Bronchial epithelial cell (primary cell): Measurements from ENCODE around the gene NFE2L2. TPM values are rescaled to one million over a fixed set of nuclear protein-coding genes. Genes with fewer than 3 reads are reported as not detected.
"Not testable (repeated sequence)": the region's sequence is repeated elsewhere in the genome, so short reads cannot be mapped to it uniquely, and the experiment has no call there.

Experiments
- DNase-seq: peaks from one replicate; pipeline ENCODE4 v3.0.0-alpha.2; 2010; ENCODE audit warnings: low read depth
- FAIRE-seq: peaks from 2 replicates; lab custom pipeline; 2011; peaks lifted over from hg19 to GRCh38; lab: Jason Lieb, UNC
- H3K27me3 ChIP-seq: 2 replicates; pipeline ENCODE4 v1.5.1; 2011; ENCODE audit warnings: low read length; ENCODE audit not compliant: control insufficient read depth, insufficient read depth
- H3K36me3 ChIP-seq: 2 replicates; pipeline ENCODE4 v1.5.1; 2011; ENCODE audit warnings: low read length; ENCODE audit not compliant: control insufficient read depth, insufficient read depth
- H3K4me3 ChIP-seq: 2 replicates; pipeline ENCODE4 v1.5.1; 2011; ENCODE audit warnings: mild to moderate bottlenecking, low read depth, low read length, control low read depth
- total RNA-seq: library from RNA; depleted of rRNA; stranded (reverse); fragments of >200 nt; gene quantifications from 2 replicates; pipeline ENCODE4 v1.2.1, GENCODE V29; 2014
- TF ChIP-seq, protein P1 (sequence below): IDR thresholded peaks from 2 replicates; pipeline ENCODE4 v1.5.1; 2011; ENCODE audit warnings: mild to moderate bottlenecking, moderate library complexity, low read length, control low read depth, inconsistent platforms; ENCODE audit not compliant: insufficient read depth, severe bottlenecking

NFE2L2 gene
- total RNA-seq, 1 donor from 2014 or later: 64.5 TPM

DNA sequence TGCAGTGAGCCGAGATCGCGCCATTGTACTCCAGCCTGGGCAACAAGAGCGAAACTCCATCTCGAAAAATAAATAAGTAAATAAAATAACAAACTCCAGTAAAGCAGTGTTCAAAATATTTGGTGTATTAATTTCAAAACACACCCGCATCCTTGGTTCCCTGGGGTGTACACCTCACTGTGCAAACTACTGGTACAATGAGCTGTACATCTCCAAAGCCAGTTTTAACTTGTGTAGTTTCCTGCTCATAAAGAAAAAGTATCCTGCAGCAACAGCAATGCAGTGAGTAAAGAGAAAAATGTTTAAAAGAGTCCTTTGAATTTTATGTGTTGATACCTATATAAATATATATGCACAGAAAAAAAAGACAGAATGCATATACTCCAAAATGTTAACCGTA, 4.4 kb upstream of the NFE2L2 start:
- Histone ChIP-seq H3K27me3 (no peaks in the 10 kb centered on the region), H3K36me3 (no peaks in the 10 kb centered on the region), H3K4me3 (no peak overlapping the region)
- TF ChIP-seq, protein P1, sequence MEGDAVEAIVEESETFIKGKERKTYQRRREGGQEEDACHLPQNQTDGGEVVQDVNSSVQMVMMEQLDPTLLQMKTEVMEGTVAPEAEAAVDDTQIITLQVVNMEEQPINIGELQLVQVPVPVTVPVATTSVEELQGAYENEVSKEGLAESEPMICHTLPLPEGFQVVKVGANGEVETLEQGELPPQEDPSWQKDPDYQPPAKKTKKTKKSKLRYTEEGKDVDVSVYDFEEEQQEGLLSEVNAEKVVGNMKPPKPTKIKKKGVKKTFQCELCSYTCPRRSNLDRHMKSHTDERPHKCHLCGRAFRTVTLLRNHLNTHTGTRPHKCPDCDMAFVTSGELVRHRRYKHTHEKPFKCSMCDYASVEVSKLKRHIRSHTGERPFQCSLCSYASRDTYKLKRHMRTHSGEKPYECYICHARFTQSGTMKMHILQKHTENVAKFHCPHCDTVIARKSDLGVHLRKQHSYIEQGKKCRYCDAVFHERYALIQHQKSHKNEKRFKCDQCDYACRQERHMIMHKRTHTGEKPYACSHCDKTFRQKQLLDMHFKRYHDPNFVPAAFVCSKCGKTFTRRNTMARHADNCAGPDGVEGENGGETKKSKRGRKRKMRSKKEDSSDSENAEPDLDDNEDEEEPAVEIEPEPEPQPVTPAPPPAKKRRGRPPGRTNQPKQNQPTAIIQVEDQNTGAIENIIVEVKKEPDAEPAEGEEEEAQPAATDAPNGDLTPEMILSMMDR: no peak
- DNase-seq (peak; percentile 84), FAIRE-seq (no peak)

GRCh38 chr2:177268187-177268871, 3.8 kb upstream of the NFE2L2 start:
- no peaks in the 10 kb centered on the region for H3K27me3 ChIP-seq
- DNase-seq: no peak
- FAIRE-seq: no peak
- H3K4me3 ChIP-seq: no peak overlapping the region
- TF ChIP-seq, protein P1: no peak
- H3K36me3 ChIP-seq: no peaks in the 10 kb centered on the region

DNA sequence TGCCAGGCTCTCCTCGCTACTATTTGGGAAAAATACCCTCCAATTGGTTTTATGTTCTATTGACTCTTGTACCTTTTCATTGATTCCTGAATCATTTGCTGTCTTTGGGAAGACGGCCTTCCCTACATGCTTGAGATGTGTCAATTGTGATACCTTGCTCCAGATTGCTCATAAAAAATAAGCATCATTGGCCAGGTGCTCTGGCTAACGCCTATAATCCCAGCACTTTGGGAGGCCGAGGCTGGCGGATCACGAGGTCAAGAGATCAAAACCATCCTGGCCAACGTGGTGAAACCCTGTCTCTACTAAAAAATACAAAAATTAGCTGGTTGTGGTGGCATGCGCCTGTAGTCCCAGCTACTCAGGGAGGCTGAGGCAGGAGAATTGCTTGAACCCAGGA, 2.4 kb upstream of the NFE2L2 start:
- H3K36me3 ChIP-seq, DNase-seq, H3K4me3 ChIP-seq, H3K27me3 ChIP-seq, FAIRE-seq: not testable (repeated sequence)

DNA sequence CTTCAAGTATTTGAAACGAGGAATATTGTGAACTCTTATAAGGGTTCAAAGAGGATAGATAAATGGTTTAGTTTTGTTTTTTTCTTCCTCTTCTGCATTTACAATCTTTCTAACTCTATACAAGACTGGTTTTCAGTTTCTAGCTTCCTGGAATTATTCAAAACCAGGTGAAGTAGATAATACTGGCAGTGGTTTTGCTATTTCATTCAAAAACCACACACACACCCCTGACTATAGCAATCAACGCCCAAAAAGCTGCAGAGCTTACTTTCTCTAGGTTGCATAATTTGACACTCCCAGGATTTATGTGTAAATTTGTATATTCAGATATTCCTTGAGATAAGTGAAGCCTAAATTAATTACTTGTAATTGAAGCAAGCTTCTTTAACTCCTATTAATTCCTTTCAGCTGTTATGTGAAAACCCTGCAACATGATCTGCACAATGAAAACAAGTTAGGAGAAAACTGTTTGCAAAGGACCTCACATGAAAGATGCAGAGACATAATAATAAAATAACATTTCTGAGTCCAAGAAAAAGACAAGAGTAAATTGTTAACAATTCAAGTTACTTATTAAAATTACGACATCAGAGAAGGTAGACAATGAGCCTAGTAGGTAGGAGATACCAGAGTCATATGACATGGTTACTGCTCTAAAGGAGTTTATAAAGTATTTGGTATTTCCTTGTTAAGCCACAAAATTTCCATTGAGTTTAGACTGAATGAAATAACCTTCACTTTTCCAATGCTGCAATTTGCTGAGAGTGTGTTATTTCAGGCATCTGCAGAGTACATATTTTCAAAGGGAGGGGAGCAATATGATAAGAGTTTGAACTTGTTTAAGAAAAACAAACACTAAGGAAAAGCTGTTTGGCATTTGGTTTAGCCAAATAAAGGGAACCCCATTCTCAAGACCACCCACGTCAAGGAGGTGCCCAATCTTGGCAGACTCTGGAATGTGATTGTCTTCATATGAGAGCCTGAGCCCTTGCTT, 1.6 kb upstream of the NFE2L2 start:
- TF ChIP-seq, protein P1: no peak
- H3K4me3 ChIP-seq: no peak overlapping the region
- DNase-seq: peak; percentile 87
- peaks cover 1% of the 10 kb centered on the region for H3K36me3 ChIP-seq
- no peaks in the 10 kb centered on the region for H3K27me3 ChIP-seq
- FAIRE-seq: no peak

GRCh38 chr2:177264209-177264692, 276 bp downstream of the NFE2L2 start:
- H3K4me3 ChIP-seq: peak overlapping the region; percentile 92
- peaks cover 1% of the 10 kb centered on the region for H3K36me3 ChIP-seq
- TF ChIP-seq, protein P1: no peak
- H3K27me3 ChIP-seq: no peaks in the 10 kb centered on the region
- FAIRE-seq (no peak), DNase-seq (no peak)
